Fibroblast of lung (primary cell): Measurements from ENCODE around the gene PSMC3IP. TPM values are rescaled to one million over a fixed set of nuclear protein-coding genes. Genes with fewer than 3 reads are reported as not detected.

Experiments used
- DNase-seq, 2 donors: peaks; one replicate each; pipeline versions ENCODE4 v3.0.0 to v3.0.0-alpha.2; 2010; ENCODE audit warnings: low read depth in 2 of 2
- H2AFZ ChIP-seq: 2 replicates; pipeline ENCODE4 v1.5.1; 2012; ENCODE audit warnings: low read length, control low read depth, inconsistent platforms
- H3K27ac ChIP-seq: 2 replicates; pipeline ENCODE4 v1.5.1; 2011; ENCODE audit warnings: low read length, control low read depth; ENCODE audit not compliant: insufficient read depth
- H3K27me3 ChIP-seq: 2 replicates; pipeline ENCODE4 v1.5.1; 2011; ENCODE audit warnings: mild to moderate bottlenecking, low read length; ENCODE audit not compliant: control insufficient read depth, insufficient read depth
- H3K36me3 ChIP-seq: 2 replicates; pipeline ENCODE4 v1.5.1; 2011; ENCODE audit warnings: low read length; ENCODE audit not compliant: control insufficient read depth, insufficient read depth
- H3K4me1 ChIP-seq: 2 replicates; pipeline ENCODE4 v1.5.1; 2011; ENCODE audit warnings: low read length; ENCODE audit not compliant: control insufficient read depth, insufficient read depth; ENCODE audit errors: extremely low read depth
- H3K4me2 ChIP-seq: 2 replicates; pipeline ENCODE4 v1.5.1; 2011; ENCODE audit warnings: low read length, control low read depth; ENCODE audit not compliant: insufficient read depth; ENCODE audit errors: extremely low read depth
- H3K4me3 ChIP-seq, 4 experiments: fragments of 200-600 bp in 1 of 4; sonication (generic) in 1 of 4; replicated peaks in 1 of 4; 2 replicates each; pipeline ENCODE4 v1.5.1; 2011 to 2016; ENCODE audit warnings: low read length in 4 of 4, low read depth in 3 of 4, mild to moderate bottlenecking in 3 of 4, control low read depth in 2 of 4, inconsistent platforms in 1 of 4, mixed read lengths in 1 of 4; ENCODE audit not compliant: insufficient read depth in 1 of 4; ENCODE audit errors: control extremely low read depth in 1 of 4
- H3K79me2 ChIP-seq: 2 replicates; pipeline ENCODE4 v1.5.1; 2012; ENCODE audit warnings: mild to moderate bottlenecking, low read length, inconsistent platforms; ENCODE audit not compliant: control insufficient read depth, insufficient read depth
- H3K9ac ChIP-seq: 2 replicates; pipeline ENCODE4 v1.5.1; 2011; ENCODE audit warnings: mild to moderate bottlenecking, low read length, control low read depth; ENCODE audit not compliant: insufficient read depth
- H3K9me3 ChIP-seq: 2 replicates; pipeline ENCODE4 v1.5.1; 2012; ENCODE audit warnings: low read depth, low read length; ENCODE audit not compliant: control insufficient read depth, insufficient read depth
- H4K20me1 ChIP-seq: 2 replicates; pipeline ENCODE4 v1.5.1; 2011; ENCODE audit warnings: low read length; ENCODE audit not compliant: control insufficient read depth, insufficient read depth; ENCODE audit errors: extremely low read depth
- EZH2 ChIP-seq: IDR thresholded peaks from 2 replicates; pipeline ENCODE4 v1.5.1; 2012; ENCODE audit warnings: low read length, control low read depth, mild to moderate bottlenecking; ENCODE audit errors: missing control alignments
- polyA plus RNA-seq, 2 donors: library from polyadenylated mRNA; depleted of rRNA in 1 of 2; stranded (reverse) in 1 of 2; unstranded in 1 of 2; fragments of >200 nt; gene quantifications; 2 replicates each; pipeline ENCODE4 v1.2.1, GENCODE V29; 2011 to 2012; ENCODE audit warnings: missing spikeins in 1 of 2
- total RNA-seq: library from RNA; depleted of rRNA; stranded (reverse); fragments of >200 nt; gene quantifications from 2 replicates; pipeline ENCODE4 v1.2.1, GENCODE V29; 2014
- TF ChIP-seq, protein P1 (sequence below), 2 donors: IDR thresholded peaks in 1 of 2; conservative IDR thresholded peaks in 1 of 2; 1 replicate in 1 of 2; 2 replicates in 1 of 2; pipeline ENCODE4 v1.5.1; 2011 to 2012; ENCODE audit warnings: low read length in 2 of 2, control low read depth in 1 of 2, inconsistent platforms in 1 of 2, low read depth in 1 of 2, mild to moderate bottlenecking in 1 of 2

The PSMC3IP gene
- total and polyA plus RNA-seq, 2 donors (not counting 1 experiment from before 2014, with no cell fraction given), result 4.6 to 8.0 TPM

DNA sequence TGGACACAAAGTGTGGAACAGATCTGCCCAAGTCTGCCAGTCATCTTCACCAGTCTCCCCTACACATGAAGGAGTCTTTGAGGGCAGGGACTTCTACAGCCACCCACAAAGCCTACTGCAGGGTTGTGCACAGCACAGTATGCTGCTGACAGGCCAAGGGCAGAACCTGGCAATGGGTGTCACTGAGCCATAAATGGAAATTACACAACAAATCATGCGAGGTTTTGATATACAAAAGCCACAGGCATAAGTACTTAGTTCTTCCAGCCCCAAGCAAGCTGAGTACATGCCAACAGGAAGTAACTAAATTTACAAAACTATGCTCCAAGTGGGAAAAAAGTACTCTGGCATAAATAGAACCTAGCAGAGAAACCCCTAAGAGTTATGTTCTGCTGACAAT is 7.8 kb upstream of the PSMC3IP start:
- no peaks in the 10 kb centered on the region for H3K4me1 ChIP-seq
- no peaks in the 10 kb centered on the region for H3K27me3 ChIP-seq
- no peak overlapping the region for H3K4me2 ChIP-seq
- no peak for TF ChIP-seq EZH2
- H3K79me2 ChIP-seq, result no peaks in the 10 kb centered on the region
- H3K4me3 ChIP-seq, result no peak overlapping the region
- peaks cover 14% of the 10 kb centered on the region for H3K36me3 ChIP-seq
- no peak overlapping the region for H3K9ac ChIP-seq
- no peak for DNase-seq
- no peak overlapping the region for H3K27ac ChIP-seq
- H3K9me3 ChIP-seq, result no peaks in the 10 kb centered on the region
- no peaks in the 10 kb centered on the region for H4K20me1 ChIP-seq
- no peak overlapping the region for H2AFZ ChIP-seq

DNA sequence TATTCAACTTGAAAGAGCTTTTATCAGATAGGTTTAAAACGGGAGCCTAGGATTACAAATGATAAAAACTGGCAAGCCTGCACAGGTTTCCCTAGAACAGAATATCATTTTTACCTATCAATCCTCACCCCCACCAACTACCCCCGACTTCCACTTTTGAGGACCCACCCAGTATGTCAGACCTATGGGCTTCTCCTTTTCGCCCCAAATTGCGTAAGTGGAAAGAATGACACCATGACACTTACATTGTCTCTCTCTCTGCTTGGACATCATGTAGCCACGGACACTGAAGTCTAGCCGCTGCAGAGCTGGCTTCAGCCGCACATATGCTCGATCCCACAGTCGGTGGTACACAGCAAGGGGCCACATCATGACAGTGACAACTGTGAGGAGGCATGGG is 7.4 kb upstream of the PSMC3IP start:
- no peaks in the 10 kb centered on the region for H3K9me3 ChIP-seq
- H3K79me2 ChIP-seq, result no peaks in the 10 kb centered on the region
- H3K27me3 ChIP-seq, result no peaks in the 10 kb centered on the region
- no peak overlapping the region for H2AFZ ChIP-seq
- no peak overlapping the region for H3K4me3 ChIP-seq
- H4K20me1 ChIP-seq, result no peaks in the 10 kb centered on the region
- no peaks in the 10 kb centered on the region for H3K4me1 ChIP-seq
- H3K27ac ChIP-seq, result no peak overlapping the region
- no peak overlapping the region for H3K9ac ChIP-seq
- TF ChIP-seq, protein P1, sequence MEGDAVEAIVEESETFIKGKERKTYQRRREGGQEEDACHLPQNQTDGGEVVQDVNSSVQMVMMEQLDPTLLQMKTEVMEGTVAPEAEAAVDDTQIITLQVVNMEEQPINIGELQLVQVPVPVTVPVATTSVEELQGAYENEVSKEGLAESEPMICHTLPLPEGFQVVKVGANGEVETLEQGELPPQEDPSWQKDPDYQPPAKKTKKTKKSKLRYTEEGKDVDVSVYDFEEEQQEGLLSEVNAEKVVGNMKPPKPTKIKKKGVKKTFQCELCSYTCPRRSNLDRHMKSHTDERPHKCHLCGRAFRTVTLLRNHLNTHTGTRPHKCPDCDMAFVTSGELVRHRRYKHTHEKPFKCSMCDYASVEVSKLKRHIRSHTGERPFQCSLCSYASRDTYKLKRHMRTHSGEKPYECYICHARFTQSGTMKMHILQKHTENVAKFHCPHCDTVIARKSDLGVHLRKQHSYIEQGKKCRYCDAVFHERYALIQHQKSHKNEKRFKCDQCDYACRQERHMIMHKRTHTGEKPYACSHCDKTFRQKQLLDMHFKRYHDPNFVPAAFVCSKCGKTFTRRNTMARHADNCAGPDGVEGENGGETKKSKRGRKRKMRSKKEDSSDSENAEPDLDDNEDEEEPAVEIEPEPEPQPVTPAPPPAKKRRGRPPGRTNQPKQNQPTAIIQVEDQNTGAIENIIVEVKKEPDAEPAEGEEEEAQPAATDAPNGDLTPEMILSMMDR (conservative IDR thresholded peaks at IDR 0.05 in 1 of 2, IDR thresholded peaks at IDR 0.05 in 1 of 2; ENCODE audit: low read depth in 1 of 2, low read length in 2 of 2), result no peak
- TF ChIP-seq EZH2, result no peak
- peaks cover 14% of the 10 kb centered on the region for H3K36me3 ChIP-seq
- no peak overlapping the region for H3K4me2 ChIP-seq
- DNase-seq, result no peak

- H4K20me1 ChIP-seq, result no peaks in the 10 kb centered on the region
- H3K79me2 ChIP-seq, result peaks cover 13% of the 10 kb centered on the region
- H3K27me3 ChIP-seq, result no peaks in the 10 kb centered on the region
- no peak overlapping the region for H3K4me2 ChIP-seq
- H3K36me3 ChIP-seq, result peaks cover 14% of the 10 kb centered on the region
- peaks cover 2% of the 10 kb centered on the region for H3K4me1 ChIP-seq
- H3K9me3 ChIP-seq, result no peaks in the 10 kb centered on the region
- no peak overlapping the region for H3K4me3 ChIP-seq
- no peak for DNase-seq
- no peak overlapping the region for H3K27ac ChIP-seq
- no peak overlapping the region for H3K9ac ChIP-seq
- no peak overlapping the region for H2AFZ ChIP-seq
- TF ChIP-seq, protein P1 (conservative IDR thresholded peaks at IDR 0.05 in 1 of 2, IDR thresholded peaks at IDR 0.05 in 1 of 2; ENCODE audit: low read depth in 1 of 2, low read length in 2 of 2), result no peak
- TF ChIP-seq EZH2, result no peak
Measured at GRCh38 chr17:42581744-42582270, 4.3 kb upstream of the PSMC3IP start.
